H1 (cell line): ENCODE results near the gene SLC1A2.

ENCODE experiments used
- CTCF ChIP-seq, 3 experiments: IDR thresholded peaks; 1 replicate in 2 of 3; 2 replicates in 1 of 3; pipeline versions ENCODE4 v1.5.1 to v1.6.1; 2011; ENCODE audit warnings: low read length in 3 of 3, mild to moderate bottlenecking in 3 of 3, inconsistent platforms in 2 of 3, low read depth in 1 of 3, moderate library complexity in 1 of 3; ENCODE audit not compliant: insufficient read depth in 1 of 3; ENCODE audit errors: control extremely low read depth in 1 of 3
- EZH2 ChIP-seq: fragments of 200-600 bp; sonication (generic); IDR thresholded peaks from 2 replicates; pipeline ENCODE4 v1.7.1; 2012; ENCODE audit warnings: low read depth, mild to moderate bottlenecking, moderate library complexity, low read length, inconsistent platforms; ENCODE audit not compliant: severe bottlenecking
- MAX ChIP-seq: IDR thresholded peaks from 2 replicates; pipeline ENCODE4 v1.6.1; 2012; ENCODE audit warnings: inconsistent platforms
- POLR2A ChIP-seq, 2 experiments: IDR thresholded peaks; 1 replicate in 1 of 2; 2 replicates in 1 of 2; pipeline ENCODE4 v1.6.1; 2011; ENCODE audit warnings: low read depth in 2 of 2, low read length in 2 of 2, mild to moderate bottlenecking in 2 of 2; ENCODE audit errors: control extremely low read depth in 1 of 2
- RNF2 ChIP-seq: fragments of 200-900, 300-1000 bp; sonication (generic); IDR thresholded peaks from 2 replicates; pipeline ENCODE4 v1.7.1; 2016; ENCODE audit warnings: borderline replicate concordance, low read depth, mild to moderate bottlenecking, antibody characterized with exemption, low read length; ENCODE audit not compliant: poor library complexity, severe bottlenecking; ENCODE audit errors: missing control alignments

GRCh38 chr11:35367491-35367890 lies 51.9 kb downstream of the SLC1A2 start:
- TF ChIP-seq EZH2 (no peak), RNF2 (no peak), POLR2A (IDR thresholded peaks at IDR 0.05; ENCODE audit: control extremely low read depth in 1 of 2, low read depth in 2 of 2, low read length in 2 of 2) (no peak), MAX (no peak), CTCF (IDR thresholded peaks at IDR 0.05; ENCODE audit: control extremely low read depth in 1 of 3, insufficient read depth in 1 of 3, low read depth in 1 of 3, low read length in 3 of 3) (no peak)
